ENCODE data around the gene ITPRID2. TPM values are rescaled to one million over a fixed set of nuclear protein-coding genes. Genes with fewer than 3 reads are reported as not detected.

ITPRID2 gene
- total and polyA plus RNA-seq, 3 donors from 2014 or later: 93.3 to 190 (median 179) TPM

- Histone ChIP-seq H3K27ac (no peak overlapping the region), H3K36me3 (ENCODE audit: low read depth, missing control alignments) (no peaks in the 10 kb centered on the region), H3K27me3 (no peaks in the 10 kb centered on the region), H3K4me1 (no peaks in the 10 kb centered on the region), H3K4me3 (no peak overlapping the region), H3K9me3 (no peaks in the 10 kb centered on the region)
- TF ChIP-seq POLR2A (IDR thresholded peaks at IDR 0.05) (no peak), CTCF (IDR thresholded peaks at IDR 0.05) (no peak)
- 77 to 82% methylated on average over 8 of the region's 8 CpGs for WGBS, 2 donors
- DNase-seq: no peak
- intact Hi-C loops (cut with DNase I; ENCODE audit: low total_unique reads): no loop called here
Measured at GRCh38 chr2:181944914-181945291, 53.4 kb downstream of the ITPRID2 start.

- H3K9me3 ChIP-seq: no peaks in the 10 kb centered on the region
- no peaks in the 10 kb centered on the region for H3K4me1 ChIP-seq
- H3K36me3 ChIP-seq (ENCODE audit: low read depth, missing control alignments): no peaks in the 10 kb centered on the region
- WGBS, 2 donors: 84 to 87% methylated on average over 1 of the region's 1 CpG
- intact Hi-C loops (cut with DNase I; ENCODE audit: low total_unique reads): no loop called here
- TF ChIP-seq POLR2A (IDR thresholded peaks at IDR 0.05) (no peak), CTCF (IDR thresholded peaks at IDR 0.05) (no peak)
- no peaks in the 10 kb centered on the region for H3K27me3 ChIP-seq
- DNase-seq: no peak
- no peak overlapping the region for H3K27ac ChIP-seq
- no peak overlapping the region for H3K4me3 ChIP-seq
Measured at GRCh38 chr2:181946444-181947127, 55.1 kb downstream of the ITPRID2 start.

- Histone ChIP-seq H3K9me3 (no peaks in the 10 kb centered on the region), H3K4me3 (no peak overlapping the region), H3K27me3 (no peaks in the 10 kb centered on the region), H3K4me1 (no peaks in the 10 kb centered on the region), H3K27ac (no peak overlapping the region), H3K36me3 (ENCODE audit: low read depth, missing control alignments) (no peaks in the 10 kb centered on the region)
- intact Hi-C loops (cut with DNase I; ENCODE audit: low total_unique reads): no loop called here
- DNase-seq: no peak
- no peak for TF ChIP-seq POLR2A (IDR thresholded peaks at IDR 0.05)
- TF ChIP-seq CTCF (IDR thresholded peaks at IDR 0.05): no peak
Measured at GRCh38 chr2:181947273-181947672, 55.7 kb downstream of the ITPRID2 start.

GRCh38 chr2:181948227-181948626 lies 56.7 kb downstream of the ITPRID2 start:
- no peaks in the 10 kb centered on the region for H3K36me3 ChIP-seq (ENCODE audit: low read depth, missing control alignments)
- intact Hi-C loops (cut with DNase I; ENCODE audit: low total_unique reads): no loop called here
- H3K27me3 ChIP-seq: no peaks in the 10 kb centered on the region
- H3K27ac ChIP-seq: no peak overlapping the region
- no peak overlapping the region for H3K4me3 ChIP-seq
- H3K9me3 ChIP-seq: no peaks in the 10 kb centered on the region
- DNase-seq: no peak
- 90 to 91% methylated on average over 2 of the region's 2 CpGs for WGBS, 2 donors
- TF ChIP-seq POLR2A (IDR thresholded peaks at IDR 0.05): no peak
- no peak for TF ChIP-seq CTCF (IDR thresholded peaks at IDR 0.05)
- no peaks in the 10 kb centered on the region for H3K4me1 ChIP-seq

- intact Hi-C loops (cut with DNase I; ENCODE audit: low total_unique reads): no loop called here
- Histone ChIP-seq H3K9me3 (no peaks in the 10 kb centered on the region), H3K36me3 (ENCODE audit: low read depth, missing control alignments) (no peaks in the 10 kb centered on the region), H3K27ac (no peak overlapping the region), H3K27me3 (no peaks in the 10 kb centered on the region), H3K4me1 (peaks cover 4% of the 10 kb centered on the region), H3K4me3 (no peak overlapping the region)
- TF ChIP-seq POLR2A (IDR thresholded peaks at IDR 0.05): no peak
- no peak for TF ChIP-seq CTCF (IDR thresholded peaks at IDR 0.05)
- no peak for DNase-seq
Measured at GRCh38 chr2:181949047-181949446, 57.5 kb downstream of the ITPRID2 start.

Measured in testis (tissue), 3 donors.